ENCODE data around the gene MAPKAPK2.

GRCh38 chr1:206708882-206709281 lies 24.2 kb downstream of the MAPKAPK2 start:
- TF ChIP-seq ZNF174 (tag by site-specific recombination; IDR thresholded peaks at IDR 0.05) (no peak), ZNF670 (tag by site-specific recombination; IDR thresholded peaks at IDR 0.05; ENCODE audit: low read depth) (no peak), ZBTB26 (tag by site-specific recombination; optimal IDR thresholded peaks at IDR 0.05) (no peak), YY1 (tag by site-specific recombination; IDR thresholded peaks at IDR 0.05) (no peak)

Measured in HEK293 (cell line).